ENCODE measurements around the gene P4HA1. TPM values are rescaled to one million over a fixed set of nuclear protein-coding genes. Genes with fewer than 3 reads are reported as not detected.
"Not testable (repeated sequence)": the region's sequence is repeated elsewhere in the genome, so short reads cannot be mapped to it uniquely, and the experiment has no call there.

The P4HA1 gene
- total and polyA plus RNA-seq, 9 donors = 45.2 to 95.5 (median 51.8) TPM

GRCh38 chr10:72997099-72997498 lies 99.6 kb downstream of the P4HA1 start:
- no CpG with 5 or more reads among the region's 2 CpGs for WGBS (ENCODE audit: insufficient coverage)
- no peaks in the 10 kb centered on the region for H3K27me3 ChIP-seq (ENCODE audit: control insufficient read depth, insufficient read depth, low read length)

GRCh38 chr10:72995459-72995858 lies 101.2 kb downstream of the P4HA1 start:
- not testable (repeated sequence) for DNase-seq; H3K27me3 ChIP-seq (ENCODE audit: control insufficient read depth, insufficient read depth, low read length); H3K4me1 ChIP-seq (ENCODE audit: control insufficient read depth, insufficient read depth, low read length); H3K36me3 ChIP-seq (ENCODE audit: control insufficient read depth, insufficient read depth, low read length); H3K27ac ChIP-seq (ENCODE audit: low read length); H3K4me3 ChIP-seq (ENCODE audit: low read length)
- H3K9me3 ChIP-seq (replicated peaks; ENCODE audit: control insufficient read depth, low read depth, low read length) = peaks cover 15% of the 10 kb centered on the region

More at GRCh38 chr10:72997099-72997498, 99.6 kb downstream of the P4HA1 start:
- Histone ChIP-seq H3K4me3 (ENCODE audit: low read length) (no peak overlapping the region), H3K4me1 (ENCODE audit: control insufficient read depth, insufficient read depth, low read length) (no peaks in the 10 kb centered on the region), H3K36me3 (ENCODE audit: control insufficient read depth, insufficient read depth, low read length) (no peaks in the 10 kb centered on the region), H3K9me3 (replicated peaks; ENCODE audit: control insufficient read depth, low read depth, low read length) (peaks cover 15% of the 10 kb centered on the region), H3K27ac (ENCODE audit: low read length) (no peak overlapping the region)
- DNase-seq = no peak

DNA sequence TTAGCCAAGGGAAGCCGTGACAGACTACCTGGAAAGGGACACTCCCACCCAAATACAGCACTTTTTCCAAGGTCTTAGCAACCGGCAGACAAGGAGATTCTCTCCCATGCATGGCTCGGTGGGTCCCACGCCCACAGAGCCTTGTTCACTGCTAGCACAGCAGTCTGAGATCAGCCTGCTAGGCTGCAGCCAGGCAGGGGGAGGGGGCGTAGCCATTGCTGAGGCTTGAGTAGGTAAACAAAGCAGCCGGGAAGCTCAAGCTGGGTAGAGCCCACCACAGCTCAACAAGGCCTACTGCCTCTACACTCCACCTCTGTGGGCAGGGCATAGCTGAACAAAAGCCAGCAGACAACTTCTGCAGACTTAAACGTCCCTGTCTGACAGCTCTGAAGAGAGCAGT lies 106.9 kb downstream of the P4HA1 start:
- H3K9me3 ChIP-seq (replicated peaks; ENCODE audit: control insufficient read depth, low read depth, low read length); H3K36me3 ChIP-seq (ENCODE audit: control insufficient read depth, insufficient read depth, low read length); H3K4me3 ChIP-seq (ENCODE audit: low read length); DNase-seq; H3K27ac ChIP-seq (ENCODE audit: low read length); H3K27me3 ChIP-seq (ENCODE audit: control insufficient read depth, insufficient read depth, low read length); H3K4me1 ChIP-seq (ENCODE audit: control insufficient read depth, insufficient read depth, low read length): not testable (repeated sequence)
- 87% methylated on average over 5 of the region's 7 CpGs for WGBS (ENCODE audit: insufficient coverage)

DNA sequence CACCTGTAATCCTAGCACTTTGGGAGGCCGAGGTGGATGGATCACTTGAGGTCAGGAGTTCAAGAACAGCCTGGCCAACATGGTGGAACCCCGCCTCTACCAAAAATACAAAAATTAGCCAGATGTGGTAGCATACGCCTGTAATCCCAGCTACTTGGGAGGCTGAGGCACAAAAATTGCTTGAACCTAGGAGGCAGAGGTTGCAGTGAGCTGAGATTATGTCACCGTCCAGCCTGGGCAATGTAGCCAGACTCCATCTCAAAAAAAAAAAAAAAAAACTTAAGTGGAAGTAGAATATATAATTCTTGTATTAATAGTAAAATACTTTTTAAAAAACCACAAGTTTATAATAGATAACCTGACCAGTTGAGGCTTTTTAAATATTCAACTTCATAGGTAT lies 112.0 kb downstream of the P4HA1 start:
- not testable (repeated sequence) for H3K27me3 ChIP-seq (ENCODE audit: control insufficient read depth, insufficient read depth, low read length); H3K36me3 ChIP-seq (ENCODE audit: control insufficient read depth, insufficient read depth, low read length); DNase-seq; H3K4me3 ChIP-seq (ENCODE audit: low read length); H3K4me1 ChIP-seq (ENCODE audit: control insufficient read depth, insufficient read depth, low read length); H3K27ac ChIP-seq (ENCODE audit: low read length)
- WGBS (ENCODE audit: insufficient coverage) = 83% methylated on average over 1 of the region's 4 CpGs
- peaks cover 11% of the 10 kb centered on the region for H3K9me3 ChIP-seq (replicated peaks; ENCODE audit: control insufficient read depth, low read depth, low read length)

DNA sequence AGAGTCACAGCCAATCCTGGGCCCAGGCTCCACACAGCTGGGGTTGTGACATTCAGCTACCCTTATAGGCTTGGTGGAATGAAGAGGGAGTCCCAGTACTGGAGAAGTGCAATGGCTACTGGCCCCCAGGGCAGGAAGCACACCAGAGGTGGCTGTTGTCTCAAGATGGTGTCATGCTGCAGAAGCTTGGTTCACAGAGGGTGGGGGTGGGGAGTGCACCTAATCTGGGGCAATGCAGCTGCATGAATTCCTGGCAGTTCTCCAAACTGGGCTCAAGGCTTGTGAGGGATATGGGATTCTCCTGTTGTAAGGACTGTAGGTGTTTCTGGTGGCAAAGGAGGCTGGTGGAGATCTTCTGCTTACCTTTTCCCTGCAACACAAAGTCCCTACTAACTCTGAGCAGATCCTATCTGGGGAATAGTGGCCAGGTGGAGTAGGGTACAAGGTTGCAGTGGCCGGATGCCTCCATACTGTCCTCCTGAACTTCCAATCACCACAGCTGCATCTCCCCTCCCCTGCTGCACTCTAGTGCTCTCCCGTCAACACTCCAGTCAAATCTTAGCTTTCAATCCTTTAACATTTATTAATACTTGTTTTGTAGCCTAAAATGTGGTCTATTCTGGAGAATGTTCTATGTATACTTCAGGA lies 114.7 kb downstream of the P4HA1 start:
- Histone ChIP-seq H3K4me1 (ENCODE audit: control insufficient read depth, insufficient read depth, low read length) (no peaks in the 10 kb centered on the region), H3K27me3 (ENCODE audit: control insufficient read depth, insufficient read depth, low read length) (no peaks in the 10 kb centered on the region), H3K9me3 (replicated peaks; ENCODE audit: control insufficient read depth, low read depth, low read length) (peaks cover 19% of the 10 kb centered on the region), H3K36me3 (ENCODE audit: control insufficient read depth, insufficient read depth, low read length) (no peaks in the 10 kb centered on the region), H3K4me3 (ENCODE audit: low read length) (no peak overlapping the region), H3K27ac (ENCODE audit: low read length) (no peak overlapping the region)
- no peak for DNase-seq
- WGBS (ENCODE audit: insufficient coverage) = no CpG with 5 or more reads among the region's 2 CpGs

GRCh38 chr10:72981028-72981881 lies 115.4 kb downstream of the P4HA1 start:
- no peaks in the 10 kb centered on the region for H3K36me3 ChIP-seq (ENCODE audit: control insufficient read depth, insufficient read depth, low read length)
- no peak overlapping the region for H3K4me3 ChIP-seq (ENCODE audit: low read length)
- 91% methylated on average over 4 of the region's 4 CpGs for WGBS (ENCODE audit: insufficient coverage)
- no peak for DNase-seq
- no peak overlapping the region for H3K27ac ChIP-seq (ENCODE audit: low read length)
- no peaks in the 10 kb centered on the region for H3K4me1 ChIP-seq (ENCODE audit: control insufficient read depth, insufficient read depth, low read length)
- peaks cover 19% of the 10 kb centered on the region for H3K9me3 ChIP-seq (replicated peaks; ENCODE audit: control insufficient read depth, low read depth, low read length)
- no peaks in the 10 kb centered on the region for H3K27me3 ChIP-seq (ENCODE audit: control insufficient read depth, insufficient read depth, low read length)

- Histone ChIP-seq H3K4me3 (ENCODE audit: low read length) (no peak overlapping the region), H3K27me3 (ENCODE audit: control insufficient read depth, insufficient read depth, low read length) (no peaks in the 10 kb centered on the region), H3K9me3 (replicated peaks; ENCODE audit: control insufficient read depth, low read depth, low read length) (peaks cover 22% of the 10 kb centered on the region), H3K36me3 (ENCODE audit: control insufficient read depth, insufficient read depth, low read length) (no peaks in the 10 kb centered on the region), H3K4me1 (ENCODE audit: control insufficient read depth, insufficient read depth, low read length) (no peaks in the 10 kb centered on the region), H3K27ac (ENCODE audit: low read length) (no peak overlapping the region)
- WGBS (ENCODE audit: insufficient coverage) = 100% methylated on average over 2 of the region's 2 CpGs
- no peak for DNase-seq
These were observed 116.3 kb downstream of the P4HA1 start for GRCh38 chr10:72980348-72980747.

DNA sequence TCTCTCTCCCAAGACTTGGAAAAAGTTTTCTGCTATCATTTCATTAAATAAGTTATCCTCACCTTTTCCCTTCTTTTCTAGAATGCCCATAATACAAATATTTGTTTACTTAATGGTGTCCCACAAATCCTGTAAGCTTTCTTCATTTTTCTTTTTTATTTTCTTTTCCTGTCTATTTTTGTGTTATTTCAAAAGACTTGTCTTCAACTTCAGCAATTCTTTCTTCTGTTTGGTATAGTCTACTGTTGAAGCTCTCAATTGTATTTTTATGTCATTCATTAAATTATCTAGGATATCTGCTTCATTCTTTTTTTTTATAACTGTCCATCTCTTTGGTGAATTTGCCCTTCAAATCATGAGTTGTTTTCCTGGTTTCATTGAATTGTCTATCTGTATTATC lies 117.0 kb downstream of the P4HA1 start:
- Histone ChIP-seq H3K4me1 (ENCODE audit: control insufficient read depth, insufficient read depth, low read length) (no peaks in the 10 kb centered on the region), H3K4me3 (ENCODE audit: low read length) (no peak overlapping the region), H3K36me3 (ENCODE audit: control insufficient read depth, insufficient read depth, low read length) (no peaks in the 10 kb centered on the region), H3K27me3 (ENCODE audit: control insufficient read depth, insufficient read depth, low read length) (no peaks in the 10 kb centered on the region), H3K9me3 (replicated peaks; ENCODE audit: control insufficient read depth, low read depth, low read length) (peaks cover 24% of the 10 kb centered on the region), H3K27ac (ENCODE audit: low read length) (no peak overlapping the region)
- no peak for DNase-seq

- Histone ChIP-seq H3K9me3 (replicated peaks; ENCODE audit: control insufficient read depth, low read depth, low read length) (peaks cover 21% of the 10 kb centered on the region), H3K4me3 (ENCODE audit: low read length) (no peak overlapping the region), H3K27me3 (ENCODE audit: control insufficient read depth, insufficient read depth, low read length) (no peaks in the 10 kb centered on the region), H3K36me3 (ENCODE audit: control insufficient read depth, insufficient read depth, low read length) (no peaks in the 10 kb centered on the region), H3K4me1 (ENCODE audit: control insufficient read depth, insufficient read depth, low read length) (no peaks in the 10 kb centered on the region), H3K27ac (ENCODE audit: low read length) (no peak overlapping the region)
- WGBS (ENCODE audit: insufficient coverage) = no CpG with 5 or more reads among the region's 1 CpG
- DNase-seq = no peak
These were observed 119.8 kb downstream of the P4HA1 start for GRCh38 chr10:72976886-72977285.
